ENCODE measurements around the gene HEPACAM2. TPM values are rescaled to one million over a fixed set of nuclear protein-coding genes. Genes with fewer than 3 reads are reported as not detected.

The HEPACAM2 gene
- total RNA-seq, 2 experiments from 2014 or later: not detected

DNA sequence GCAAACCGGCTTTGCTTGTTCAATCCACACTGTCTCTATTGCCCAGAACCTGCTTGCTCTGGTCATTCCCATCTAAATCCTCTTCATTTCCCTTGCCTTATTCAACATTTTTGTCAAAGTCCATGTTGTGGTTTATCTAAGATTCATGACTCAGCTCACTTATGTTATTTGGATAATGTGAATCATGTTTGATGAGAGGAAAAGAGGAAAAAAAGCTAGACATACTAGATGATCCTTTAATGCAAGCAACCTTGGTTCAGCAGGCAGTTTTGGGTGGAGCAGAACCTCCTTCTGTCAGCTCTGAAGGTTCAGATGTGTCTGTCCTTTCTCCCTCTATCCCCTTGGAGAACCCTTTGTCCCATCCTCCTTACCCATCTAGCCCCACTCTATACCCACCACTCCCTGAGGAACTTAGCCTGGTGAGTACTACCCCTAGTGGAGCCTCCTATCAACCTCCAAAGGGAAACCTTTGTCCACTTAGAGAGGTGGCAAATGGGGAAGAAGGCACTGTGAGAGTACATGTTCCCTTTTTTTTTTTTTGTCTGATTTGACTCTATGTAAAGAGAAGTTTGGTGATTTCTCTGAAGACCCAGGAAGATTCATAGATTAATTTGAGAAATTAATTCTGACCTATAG, 76.0 kb downstream of the HEPACAM2 start:
- ATAC-seq (ENCODE audit: low read depth): no peak
- Mint-ChIP-seq H3K4me1 (peaks cover 29% of the 10 kb centered on the region), H3K9me3 (peaks cover 7% of the 10 kb centered on the region), H3K36me3 (peaks cover 23% of the 10 kb centered on the region), H3K27me3 (no peaks in the 10 kb centered on the region), H3K27ac (no peak overlapping the region), H3K4me3 (no peak overlapping the region)
- POLR2A ChIA-PET: no interaction called here
- no peak for DNase-seq

- Mint-ChIP-seq H3K27ac (peak overlapping the region; percentile 97), H3K4me1 (peaks cover 35% of the 10 kb centered on the region), H3K27me3 (no peaks in the 10 kb centered on the region), H3K9me3 (peaks cover 7% of the 10 kb centered on the region), H3K4me3 (peak overlapping the region; percentile 86), H3K36me3 (peaks cover 30% of the 10 kb centered on the region)
- ATAC-seq (ENCODE audit: low read depth): no peak
- POLR2A ChIA-PET: no interaction called here
- no peak for DNase-seq
These were observed 77.5 kb downstream of the HEPACAM2 start for GRCh38 chr7:93148727-93149126.

- DNase-seq: no peak
These were observed 78.1 kb downstream of the HEPACAM2 start, which contains the start of gene SAMD9L for GRCh38 chr7:93148144-93148543. TSS of gene SAMD9L (minus strand) at chr7:93148385. CDS start at chr7:93135971, 12,414 bp downstream.

GRCh38 chr7:93147363-93147762, 78.9 kb downstream of the HEPACAM2 start:
- peak overlapping the region; percentile 93 for H3K27ac Mint-ChIP-seq
- H3K9me3 Mint-ChIP-seq: peaks cover 10% of the 10 kb centered on the region
- H3K4me1 Mint-ChIP-seq: peaks cover 41% of the 10 kb centered on the region
- H3K36me3 Mint-ChIP-seq: peaks cover 30% of the 10 kb centered on the region
- POLR2A ChIA-PET: interaction anchor here (0.6 to 4.0 kb wide), 5 partner anchors 9 to 902 kb away, joined by 3 to 39 read pairs (median 4); partner anchors contain the start of genes ANKIB1, KRIT1, PEX1 and RBM48
- H3K27me3 Mint-ChIP-seq: no peaks in the 10 kb centered on the region
- H3K4me3 Mint-ChIP-seq: peak overlapping the region; percentile 97
- DNase-seq (peak; percentile 32), ATAC-seq (ENCODE audit: low read depth) (peak; percentile 91)

More at GRCh38 chr7:93148144-93148543, 78.1 kb downstream of the HEPACAM2 start, which contains the start of gene SAMD9L:
- H3K27me3 Mint-ChIP-seq: no peaks in the 10 kb centered on the region
- peaks cover 41% of the 10 kb centered on the region for H3K4me1 Mint-ChIP-seq
- peak within 1 kb of the TSS; percentile 97 for H3K4me3 Mint-ChIP-seq
- H3K9me3 Mint-ChIP-seq: peaks cover 10% of the 10 kb centered on the region
- H3K36me3 Mint-ChIP-seq: peaks cover 30% of the 10 kb centered on the region
- H3K27ac Mint-ChIP-seq: peak within 1 kb of the TSS; percentile 97
- peak; percentile 58 for ATAC-seq (ENCODE audit: low read depth)
- POLR2A ChIA-PET: interaction anchor here (1.1 to 4.0 kb wide), 2 partner anchors 31 to 620 kb away, joined by 4 to 39 read pairs; partner anchors contain the start of genes PEX1, RBM48 and SAMD9

DNA sequence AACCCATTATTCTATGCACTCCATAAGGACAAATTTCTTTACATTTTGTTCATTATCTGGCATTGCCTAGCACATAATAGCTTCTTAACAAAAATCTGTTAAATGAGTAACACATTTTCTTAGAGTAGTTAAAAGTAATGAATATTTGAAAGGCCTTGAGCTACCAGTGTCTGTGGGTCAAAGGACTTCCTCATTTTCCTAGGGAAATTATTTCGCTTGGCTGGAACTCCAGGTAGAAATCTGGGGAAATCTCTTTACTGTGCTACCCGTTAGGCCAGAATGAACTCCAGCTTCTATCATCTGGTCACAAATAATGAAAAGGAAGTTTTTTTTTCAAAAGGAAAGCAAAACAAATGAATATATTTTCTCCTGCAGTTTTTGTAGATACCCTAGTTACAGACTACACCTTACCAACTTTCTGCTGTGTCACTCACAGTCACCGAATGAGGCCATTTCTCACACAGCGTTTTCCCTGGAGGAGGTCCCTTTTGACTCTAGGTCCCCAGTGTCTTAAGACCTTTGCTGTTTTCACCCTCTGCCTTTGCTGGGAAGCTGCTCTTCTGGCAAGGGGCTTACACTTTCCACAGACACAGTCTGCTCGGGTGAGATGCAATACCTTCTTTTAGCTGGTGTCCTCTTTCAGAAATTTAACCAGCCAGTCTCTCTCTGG, 79.7 kb downstream of the HEPACAM2 start:
- POLR2A ChIA-PET: interaction anchor here (1.0 to 4.0 kb wide), 3 partner anchors 8 to 901 kb away, joined by 3 to 39 read pairs (median 4); partner anchors contain the start of genes ANKIB1, KRIT1 and SAMD9
- ATAC-seq (ENCODE audit: low read depth) (no peak), DNase-seq (no peak)
- peak overlapping the region; percentile 93 for H3K27ac Mint-ChIP-seq
- peak overlapping the region; percentile 97 for H3K4me3 Mint-ChIP-seq
- peaks cover 10% of the 10 kb centered on the region for H3K9me3 Mint-ChIP-seq
- H3K27me3 Mint-ChIP-seq: no peaks in the 10 kb centered on the region
- peaks cover 41% of the 10 kb centered on the region for H3K4me1 Mint-ChIP-seq
- H3K36me3 Mint-ChIP-seq: peaks cover 30% of the 10 kb centered on the region

DNA sequence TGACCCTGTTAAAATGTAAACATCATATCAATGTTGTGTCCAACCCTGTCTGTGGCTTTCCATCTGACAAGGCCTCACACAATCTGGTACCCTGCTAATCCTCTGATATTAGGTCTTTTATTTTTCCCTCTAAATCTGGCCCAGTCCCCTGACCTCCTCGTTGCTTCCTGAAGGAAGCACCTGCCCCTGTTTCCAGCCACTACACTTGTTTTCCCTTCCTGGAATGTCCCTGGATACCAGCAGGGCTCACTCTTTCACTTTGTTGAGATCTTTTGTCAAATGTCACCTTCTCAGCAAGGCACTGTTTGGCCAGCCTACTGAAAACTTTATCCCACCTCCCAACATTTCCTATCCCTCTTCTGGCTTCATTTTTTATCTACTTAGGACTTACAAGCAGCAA, 80.2 kb downstream of the HEPACAM2 start:
- Mint-ChIP-seq H3K27me3 (no peaks in the 10 kb centered on the region), H3K9me3 (peaks cover 10% of the 10 kb centered on the region), H3K4me3 (peak overlapping the region; percentile 97), H3K27ac (peak overlapping the region; percentile 78), H3K36me3 (peaks cover 30% of the 10 kb centered on the region), H3K4me1 (peaks cover 41% of the 10 kb centered on the region)
- DNase-seq: no peak
- POLR2A ChIA-PET: interaction anchor here (4.0 kb wide), 1 partner anchor 29 kb away, joined by 39 read pairs; the partner anchor contains the start of gene SAMD9
- ATAC-seq (ENCODE audit: low read depth): no peak

DNA sequence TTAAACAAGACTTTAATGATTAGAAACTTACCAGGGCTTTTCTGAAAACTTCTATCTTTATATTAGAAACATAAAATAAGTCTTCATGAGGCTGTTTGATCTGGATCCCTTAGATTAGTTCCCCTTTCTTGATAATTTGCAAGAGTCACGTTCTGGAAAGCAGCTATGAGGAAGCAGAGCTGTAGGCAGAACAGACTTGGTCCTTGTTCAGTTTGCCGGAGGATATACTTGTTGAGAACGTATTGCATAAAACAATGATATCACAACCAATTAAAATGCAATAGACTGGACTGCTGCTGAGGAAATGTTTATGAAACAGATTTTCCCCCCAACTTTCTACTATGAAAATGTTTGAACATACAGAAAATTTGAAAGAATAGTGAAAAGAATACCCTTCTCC, 80.9 kb downstream of the HEPACAM2 start:
- no peaks in the 10 kb centered on the region for H3K27me3 Mint-ChIP-seq
- H3K9me3 Mint-ChIP-seq: peaks cover 9% of the 10 kb centered on the region
- DNase-seq: no peak
- ATAC-seq (ENCODE audit: low read depth): no peak
- peak overlapping the region; percentile 97 for H3K4me3 Mint-ChIP-seq
- H3K36me3 Mint-ChIP-seq: peaks cover 30% of the 10 kb centered on the region
- H3K4me1 Mint-ChIP-seq: peaks cover 38% of the 10 kb centered on the region
- POLR2A ChIA-PET: interaction anchor here (4.0 kb wide), 1 partner anchor 28 kb away, joined by 39 read pairs; the partner anchor contains the start of gene SAMD9
- peak overlapping the region; percentile 78 for H3K27ac Mint-ChIP-seq

DNA sequence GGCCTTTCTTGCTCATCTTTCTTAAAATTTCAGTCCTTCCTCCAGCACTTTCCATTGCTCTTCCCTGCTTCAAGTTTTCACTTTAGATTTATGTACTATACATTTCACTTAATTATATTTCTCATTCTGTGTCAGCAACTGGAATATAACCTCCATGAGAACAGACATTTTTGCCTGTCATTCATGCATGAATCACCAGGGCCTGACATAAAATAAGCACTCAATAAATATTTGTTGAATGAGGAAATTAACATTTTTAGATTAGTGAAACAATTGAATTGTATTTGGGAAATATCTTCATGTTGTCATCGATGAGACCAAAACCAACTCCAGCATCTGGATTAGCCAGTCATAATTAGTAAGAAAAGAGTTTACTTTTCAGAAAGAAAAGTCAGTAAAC, 84.1 kb downstream of the HEPACAM2 start:
- DNase-seq (no peak), ATAC-seq (ENCODE audit: low read depth) (no peak)
- Mint-ChIP-seq H3K36me3 (peaks cover 36% of the 10 kb centered on the region), H3K4me3 (no peak overlapping the region), H3K27me3 (no peaks in the 10 kb centered on the region), H3K4me1 (peaks cover 24% of the 10 kb centered on the region), H3K9me3 (peaks cover 9% of the 10 kb centered on the region), H3K27ac (no peak overlapping the region)
- POLR2A ChIA-PET: no interaction called here

GRCh38 chr7:93140582-93141191, 85.6 kb downstream of the HEPACAM2 start:
- H3K36me3 Mint-ChIP-seq: peaks cover 37% of the 10 kb centered on the region
- H3K27me3 Mint-ChIP-seq: no peaks in the 10 kb centered on the region
- peaks cover 10% of the 10 kb centered on the region for H3K9me3 Mint-ChIP-seq
- no peak overlapping the region for H3K4me3 Mint-ChIP-seq
- POLR2A ChIA-PET: no interaction called here
- peaks cover 16% of the 10 kb centered on the region for H3K4me1 Mint-ChIP-seq
- H3K27ac Mint-ChIP-seq: no peak overlapping the region
- no peak for ATAC-seq (ENCODE audit: low read depth)
- DNase-seq: no peak

GRCh38 chr7:93138576-93138975, 87.7 kb downstream of the HEPACAM2 start:
- no peak overlapping the region for H3K4me3 Mint-ChIP-seq
- H3K4me1 Mint-ChIP-seq: peaks cover 5% of the 10 kb centered on the region
- DNase-seq: no peak
- H3K36me3 Mint-ChIP-seq: peaks cover 47% of the 10 kb centered on the region
- H3K27me3 Mint-ChIP-seq: no peaks in the 10 kb centered on the region
- peaks cover 28% of the 10 kb centered on the region for H3K9me3 Mint-ChIP-seq
- no peak for ATAC-seq (ENCODE audit: low read depth)
- H3K27ac Mint-ChIP-seq: no peak overlapping the region
- POLR2A ChIA-PET: interaction anchor here (1.0 kb wide), 1 partner anchor 9 kb away, joined by 3 read pairs; no protein-coding TSS in a partner anchor

Other genes with a start within 250 kb of the HEPACAM2 start
- 10 to 100 TPM; 65.4 to 66.5 TPM for gene SAMD9, start 108.5 kb downstream of the HEPACAM2 start, total RNA-seq
- gene SAMD9L, start 78.1 kb downstream of the HEPACAM2 start, total RNA-seq: 100 to 1,000 TPM in 1 of 2 experiments, 10 to 100 TPM in 1; 99.2 to 107 TPM
- gene VPS50, start 5.9 kb upstream of the HEPACAM2 start, total RNA-seq: 10 to 100 TPM; 22.6 to 24.4 TPM

All from activated naive CD8-positive, alpha-beta T cell treated with anti-CD3 and anti-CD28 coated beads, Interleukin-2, amount 10 ng/mL, durations not matched to agents 7 days and 5 days (primary cell).